ENCODE results near the gene ROR2.
"Not testable (repeated sequence)": the region's sequence is repeated elsewhere in the genome, so short reads cannot be mapped to it uniquely, and the experiment has no call there.

Gene ROR2

GRCh38 chr9:91629718-91630117 lies 320.3 kb downstream of the ROR2 start:
- no peak for DNase-seq (ENCODE audit: low read depth in 2 of 2)

- DNase-seq (ENCODE audit: low read depth in 2 of 2): no peak
Observed at GRCh38 chr9:91628892-91629291, 321.1 kb downstream of the ROR2 start.

- DNase-seq (ENCODE audit: low read depth in 2 of 2): no peak
Observed at GRCh38 chr9:91625331-91625730, 324.7 kb downstream of the ROR2 start.

- no peak for DNase-seq (ENCODE audit: low read depth in 2 of 2)
Observed at GRCh38 chr9:91623004-91623403, 327.0 kb downstream of the ROR2 start.

GRCh38 chr9:91622121-91622520 lies 327.9 kb downstream of the ROR2 start:
- not testable (repeated sequence) for DNase-seq (ENCODE audit: low read depth in 2 of 2)

- not testable (repeated sequence) for DNase-seq (ENCODE audit: low read depth in 2 of 2)
Observed at GRCh38 chr9:91614044-91614443, 336.0 kb downstream of the ROR2 start.

- DNase-seq (ENCODE audit: low read depth in 2 of 2): no peak
Observed at GRCh38 chr9:91611582-91611981, 338.4 kb downstream of the ROR2 start.

GRCh38 chr9:91606255-91606995 lies 343.6 kb downstream of the ROR2 start:
- no peak for DNase-seq (ENCODE audit: low read depth in 2 of 2)

- no peak for DNase-seq (ENCODE audit: low read depth in 2 of 2)
Observed at GRCh38 chr9:91604451-91605179, 345.4 kb downstream of the ROR2 start.

GRCh38 chr9:91603932-91604331 lies 346.1 kb downstream of the ROR2 start:
- DNase-seq (ENCODE audit: low read depth in 2 of 2): no peak

GRCh38 chr9:91599564-91599963 lies 350.5 kb downstream of the ROR2 start:
- DNase-seq (ENCODE audit: low read depth in 2 of 2): no peak

GRCh38 chr9:91591627-91592026 lies 358.4 kb downstream of the ROR2 start:
- no peak for DNase-seq (ENCODE audit: low read depth in 2 of 2)

GRCh38 chr9:91589101-91589553 lies 360.9 kb downstream of the ROR2 start:
- DNase-seq (ENCODE audit: low read depth in 2 of 2): no peak

GRCh38 chr9:91586282-91586681 lies 363.7 kb downstream of the ROR2 start:
- DNase-seq (ENCODE audit: low read depth in 2 of 2): no peak

- no peak for DNase-seq (ENCODE audit: low read depth in 2 of 2)
Observed at GRCh38 chr9:91583966-91584365, 366.1 kb downstream of the ROR2 start.

GRCh38 chr9:91583161-91583875 lies 366.7 kb downstream of the ROR2 start:
- no peak for DNase-seq (ENCODE audit: low read depth in 2 of 2)

GRCh38 chr9:91582181-91582580 lies 367.8 kb downstream of the ROR2 start:
- DNase-seq (ENCODE audit: low read depth in 2 of 2): no peak

- no peak for DNase-seq (ENCODE audit: low read depth in 2 of 2)
Observed at GRCh38 chr9:91580136-91580535, 369.9 kb downstream of the ROR2 start.

GRCh38 chr9:91578911-91579310 lies 371.1 kb downstream of the ROR2 start:
- DNase-seq (ENCODE audit: low read depth in 2 of 2): no peak

GRCh38 chr9:91577633-91578061 lies 372.4 kb downstream of the ROR2 start:
- DNase-seq (ENCODE audit: low read depth in 2 of 2): no peak

- DNase-seq (ENCODE audit: low read depth in 2 of 2): no peak
Observed at GRCh38 chr9:91572811-91573210, 377.2 kb downstream of the ROR2 start.

- DNase-seq (ENCODE audit: low read depth in 2 of 2): no peak
Observed at GRCh38 chr9:91572044-91572443, 378.0 kb downstream of the ROR2 start.

GRCh38 chr9:91571036-91571435 lies 379.0 kb downstream of the ROR2 start:
- no peak for DNase-seq (ENCODE audit: low read depth in 2 of 2)
